ENCODE measurements around the gene AGBL5. TPM values are rescaled to one million over a fixed set of nuclear protein-coding genes. Genes with fewer than 3 reads are reported as not detected.

Gene AGBL5
- total and polyA plus RNA-seq, 2 of the 13 experiments (the other 11 are each of a cell fraction or from before 2014, with no cell fraction given) = 55.9 to 73.3 TPM

DNA sequence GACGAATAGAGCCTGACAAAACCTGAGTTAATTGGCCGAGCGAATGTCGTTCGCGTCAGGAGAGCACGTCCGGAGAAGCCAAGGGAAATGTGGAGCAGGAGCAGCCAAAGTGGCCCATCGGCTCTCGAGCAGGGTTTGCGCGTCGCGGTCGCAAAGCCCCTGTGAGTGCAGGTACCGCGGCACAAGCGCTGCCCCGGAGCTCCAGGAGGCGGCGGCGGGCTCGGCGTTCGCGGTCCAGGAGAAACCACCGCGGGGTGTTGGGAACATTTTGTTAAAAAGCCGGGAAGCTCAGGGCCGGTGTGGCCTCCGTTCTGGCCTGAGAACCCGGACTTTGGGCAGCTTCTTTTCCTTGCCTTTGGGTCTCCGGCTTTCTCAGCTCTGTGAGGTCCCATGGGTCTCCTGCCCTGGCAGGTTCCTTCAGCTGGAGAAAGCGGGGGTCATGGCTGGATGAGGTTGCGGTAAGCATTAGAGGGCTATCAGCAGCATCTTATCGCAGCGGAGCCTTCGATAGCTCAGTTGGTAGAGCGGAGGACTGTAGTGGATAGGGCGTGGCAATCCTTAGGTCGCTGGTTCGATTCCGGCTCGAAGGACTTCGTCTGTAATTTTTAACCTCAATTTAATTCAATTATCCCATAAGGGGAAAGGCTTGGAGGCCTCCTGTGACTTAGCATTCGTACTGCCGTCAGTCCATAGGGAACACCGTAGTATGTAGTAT, 1.0 kb upstream of the AGBL5 start:
- WGBS (ENCODE audit: low lambda C conversion rate) = 4% methylated on average over 34 of the region's 48 CpGs
- Histone ChIP-seq H3K36me3 (replicated peaks in 1 of 2; ENCODE audit: control insufficient read depth in 1 of 2, insufficient read depth in 2 of 2, low read length in 2 of 2) (peaks cover 6 to 26% of the 10 kb centered on the region in 2 experiments), H3K9ac (ENCODE audit: insufficient read depth, low read depth, low read length) (peak overlapping the region; percentile 77), H3K4me1 (ENCODE audit: insufficient read depth, low read length) (peaks cover 24% of the 10 kb centered on the region), H3K9me3 (ENCODE audit: low read length) (no peaks in the 10 kb centered on the region), H3K27me3 (ENCODE audit: control insufficient read depth in 1 of 2, insufficient read depth in 2 of 2, low read length in 2 of 2) (no peaks in the 10 kb centered on the region; a peak in 1 of 5 replicates), H3K4me2 (ENCODE audit: low read depth, low read length) (peak overlapping the region; percentile 99), H4K20me1 (ENCODE audit: insufficient read depth, low read length) (peaks cover 3% of the 10 kb centered on the region; the same call in 1 of the 2 replicates), H3K4me3 (replicated peaks in 1 of 3; ENCODE audit: insufficient read depth in 1 of 3, low read depth in 2 of 3, low read length in 3 of 3) (peak overlapping the region; percentile 86 to 97 (median 91)), H2AFZ (ENCODE audit: low read length) (peak overlapping the region; percentile 68), H3K27ac (ENCODE audit: extremely low read length, insufficient read depth, low read length) (peak overlapping the region; percentile 81), H3K79me2 (ENCODE audit: insufficient read depth, low read length) (peaks cover 8% of the 10 kb centered on the region)
- no TSS peak for BruUV-seq (replicated peaks)
- FAIRE-seq (peak; percentile 96), ATAC-seq (peak; percentile 75), DNase-seq (ENCODE audit: low spot score) (peak; percentile 93)
- CTCF ChIA-PET (ENCODE audit: low intra/inter-chr PET ratio, low total read pairs) = interaction anchor here (0.7 to 1.0 kb wide), 2 partner anchors 35 to 88 kb away, joined by 3 read pairs; no protein-coding TSS in a partner anchor
- intact Hi-C loops (cut with micrococcal nuclease; ENCODE audit: unreplicated experiment) = loop anchor here (1.0 to 2.0 kb wide), 3 partner anchors 18 to 36 kb away; partner anchors contain the start of genes EMILIN1, KHK and TMEM214
- POLR2A ChIA-PET = interaction anchor here (0.7 to 6.4 kb wide), 22 partner anchors 9 to 378 kb away, joined by 3 to 100 read pairs (median 8); partner anchors contain the start of genes ATRAID, EIF2B4, EMILIN1 and GTF3C2
- in situ Hi-C loops (cut with HindIII; ENCODE audit: extremely low pct_ligation_motif_present, low pct_unique_long_range_greater_than_20kb) = no loop called here
- TF ChIP-seq ZNF607 (CRISPR knock-in tag; IDR thresholded peaks at IDR 0.05; ENCODE audit: borderline replicate concordance) (peak; percentile 67), ASH2L (IDR thresholded peaks at IDR 0.05; ENCODE audit: insufficient read length, low read depth, low read length) (peak; percentile 74), HDAC6 (IDR thresholded peaks at IDR 0.05; ENCODE audit: low read depth, low read length) (no peak), ZNF274 (CRISPR knock-in tag; IDR thresholded peaks at IDR 0.05) (peak; percentile 98), ZNF839 (CRISPR knock-in tag; IDR thresholded peaks at IDR 0.05; ENCODE audit: borderline replicate concordance) (no peak; the same call in 1 of the 2 replicates), ZNF207 (IDR thresholded peaks at IDR 0.05; ENCODE audit: borderline replicate concordance) (no peak), ZNF563 (CRISPR knock-in tag; IDR thresholded peaks at IDR 0.05) (peak; percentile 85; the same call in 1 of the 2 replicates), BRD4 (CRISPR knock-in tag; IDR thresholded peaks at IDR 0.05) (0 out of 2 replicates have a peak, but pooled peaks have one; percentile 17), KLF15 (CRISPR knock-in tag; IDR thresholded peaks at IDR 0.05; ENCODE audit: borderline replicate concordance) (peak; percentile 87; the same call in 1 of the 2 replicates), ZNF678 (CRISPR knock-in tag; IDR thresholded peaks at IDR 0.05) (no peak), YEATS4 (CRISPR knock-in tag; IDR thresholded peaks at IDR 0.05; ENCODE audit: borderline replicate concordance) (peak; percentile 70; the same call in 1 of the 2 replicates), NCOA5 (CRISPR knock-in tag; IDR thresholded peaks at IDR 0.05) (no peak)
- TF ChIP-seq, protein P1, sequence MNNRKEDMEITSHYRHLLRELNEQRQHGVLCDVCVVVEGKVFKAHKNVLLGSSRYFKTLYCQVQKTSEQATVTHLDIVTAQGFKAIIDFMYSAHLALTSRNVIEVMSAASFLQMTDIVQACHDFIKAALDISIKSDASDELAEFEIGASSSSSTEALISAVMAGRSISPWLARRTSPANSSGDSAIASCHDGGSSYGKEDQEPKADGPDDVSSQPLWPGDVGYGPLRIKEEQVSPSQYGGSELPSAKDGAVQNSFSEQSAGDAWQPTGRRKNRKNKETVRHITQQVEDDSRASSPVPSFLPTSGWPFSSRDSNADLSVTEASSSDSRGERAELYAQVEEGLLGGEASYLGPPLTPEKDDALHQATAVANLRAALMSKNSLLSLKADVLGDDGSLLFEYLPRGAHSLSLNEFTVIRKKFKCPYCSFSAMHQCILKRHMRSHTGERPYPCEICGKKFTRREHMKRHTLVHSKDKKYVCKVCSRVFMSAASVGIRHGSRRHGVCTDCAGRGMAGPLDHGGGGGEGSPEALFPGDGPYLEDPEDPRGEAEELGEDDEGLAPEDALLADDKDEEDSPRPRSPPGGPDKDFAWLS (CRISPR knock-in tag; IDR thresholded peaks at IDR 0.05; ENCODE audit: borderline replicate concordance) = no peak
- TF ChIP-seq, protein P2, sequence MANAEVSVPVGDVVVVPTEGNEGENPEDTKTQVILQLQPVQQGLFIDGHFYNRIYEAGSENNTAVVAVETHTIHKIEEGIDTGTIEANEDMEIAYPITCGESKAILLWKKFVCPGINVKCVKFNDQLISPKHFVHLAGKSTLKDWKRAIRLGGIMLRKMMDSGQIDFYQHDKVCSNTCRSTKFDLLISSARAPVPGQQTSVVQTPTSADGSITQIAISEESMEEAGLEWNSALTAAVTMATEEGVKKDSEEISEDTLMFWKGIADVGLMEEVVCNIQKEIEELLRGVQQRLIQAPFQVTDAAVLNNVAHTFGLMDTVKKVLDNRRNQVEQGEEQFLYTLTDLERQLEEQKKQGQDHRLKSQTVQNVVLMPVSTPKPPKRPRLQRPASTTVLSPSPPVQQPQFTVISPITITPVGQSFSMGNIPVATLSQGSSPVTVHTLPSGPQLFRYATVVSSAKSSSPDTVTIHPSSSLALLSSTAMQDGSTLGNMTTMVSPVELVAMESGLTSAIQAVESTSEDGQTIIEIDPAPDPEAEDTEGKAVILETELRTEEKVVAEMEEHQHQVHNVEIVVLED (CRISPR knock-in tag; IDR thresholded peaks at IDR 0.05; ENCODE audit: borderline replicate concordance) = peak; percentile 54; the same call in 1 of the 2 replicates
- TF ChIP-seq, protein P3, sequence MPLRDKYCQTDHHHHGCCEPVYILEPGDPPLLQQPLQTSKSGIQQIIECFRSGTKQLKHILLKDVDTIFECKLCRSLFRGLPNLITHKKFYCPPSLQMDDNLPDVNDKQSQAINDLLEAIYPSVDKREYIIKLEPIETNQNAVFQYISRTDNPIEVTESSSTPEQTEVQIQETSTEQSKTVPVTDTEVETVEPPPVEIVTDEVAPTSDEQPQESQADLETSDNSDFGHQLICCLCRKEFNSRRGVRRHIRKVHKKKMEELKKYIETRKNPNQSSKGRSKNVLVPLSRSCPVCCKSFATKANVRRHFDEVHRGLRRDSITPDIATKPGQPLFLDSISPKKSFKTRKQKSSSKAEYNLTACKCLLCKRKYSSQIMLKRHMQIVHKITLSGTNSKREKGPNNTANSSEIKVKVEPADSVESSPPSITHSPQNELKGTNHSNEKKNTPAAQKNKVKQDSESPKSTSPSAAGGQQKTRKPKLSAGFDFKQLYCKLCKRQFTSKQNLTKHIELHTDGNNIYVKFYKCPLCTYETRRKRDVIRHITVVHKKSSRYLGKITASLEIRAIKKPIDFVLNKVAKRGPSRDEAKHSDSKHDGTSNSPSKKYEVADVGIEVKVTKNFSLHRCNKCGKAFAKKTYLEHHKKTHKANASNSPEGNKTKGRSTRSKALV (CRISPR knock-in tag; IDR thresholded peaks at IDR 0.05) = peak; percentile 96
- TF ChIP-seq, protein P4, sequence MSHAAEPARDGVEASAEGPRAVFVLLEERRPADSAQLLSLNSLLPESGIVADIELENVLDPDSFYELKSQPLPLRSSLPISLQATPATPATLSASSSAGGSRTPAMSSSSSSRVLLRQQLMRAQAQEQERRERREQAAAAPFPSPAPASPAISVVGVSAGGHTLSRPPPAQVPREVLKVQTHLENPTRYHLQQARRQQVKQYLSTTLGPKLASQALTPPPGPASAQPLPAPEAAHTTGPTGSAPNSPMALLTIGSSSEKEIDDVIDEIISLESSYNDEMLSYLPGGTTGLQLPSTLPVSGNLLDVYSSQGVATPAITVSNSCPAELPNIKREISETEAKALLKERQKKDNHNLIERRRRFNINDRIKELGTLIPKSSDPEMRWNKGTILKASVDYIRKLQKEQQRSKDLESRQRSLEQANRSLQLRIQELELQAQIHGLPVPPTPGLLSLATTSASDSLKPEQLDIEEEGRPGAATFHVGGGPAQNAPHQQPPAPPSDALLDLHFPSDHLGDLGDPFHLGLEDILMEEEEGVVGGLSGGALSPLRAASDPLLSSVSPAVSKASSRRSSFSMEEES (CRISPR knock-in tag; IDR thresholded peaks at IDR 0.05) = peak; percentile 39

Measured in HepG2 (cell line).